CD14-positive monocyte (primary cell): Measurements from ENCODE around the gene TNFRSF14. TPM values are rescaled to one million over a fixed set of nuclear protein-coding genes. Genes with fewer than 3 reads are reported as not detected.

Experiments
- DNase-seq, 3 donors: peaks; one replicate each; pipeline ENCODE4 v3.0.0-alpha.2; 2011 to 2022
- H2AFZ ChIP-seq: 2 replicates; pipeline ENCODE4 v1.6.0; 2012; ENCODE audit warnings: mild to moderate bottlenecking, low read depth, low read length, inconsistent platforms; ENCODE audit not compliant: insufficient read depth, poor library complexity, severe bottlenecking
- H3K27ac ChIP-seq, 2 donors: 1 replicate in 1 of 2; 2 replicates in 1 of 2; pipeline ENCODE4 v1.5.1; 2012 to 2013; ENCODE audit warnings: low read length in 2 of 2, control low read depth in 1 of 2, inconsistent platforms in 1 of 2, low read depth in 1 of 2, mild to moderate bottlenecking in 1 of 2
- H3K27me3 ChIP-seq, 2 donors: one replicate each; pipeline versions ENCODE4 v1.6.0 to v1.6.1; 2011 to 2013; ENCODE audit warnings: low read length in 2 of 2; ENCODE audit not compliant: control insufficient read depth in 2 of 2, insufficient read depth in 2 of 2
- H3K36me3 ChIP-seq, 2 donors: replicated peaks in 1 of 2; 1 replicate in 1 of 2; 2 replicates in 1 of 2; pipeline versions ENCODE4 v1.5.1 to v1.6.1; 2012 to 2013; ENCODE audit warnings: low read length in 2 of 2, control low read depth in 1 of 2, inconsistent platforms in 1 of 2, mild to moderate bottlenecking in 1 of 2; ENCODE audit not compliant: insufficient read depth in 2 of 2, control insufficient read depth in 1 of 2
- H3K4me1 ChIP-seq, 2 donors: 1 replicate in 1 of 2; 2 replicates in 1 of 2; pipeline versions ENCODE4 v1.5.1 to v1.6.1; 2012 to 2013; ENCODE audit warnings: low read length in 2 of 2, control low read depth in 1 of 2, inconsistent platforms in 1 of 2, mild to moderate bottlenecking in 1 of 2, moderate library complexity in 1 of 2; ENCODE audit not compliant: insufficient read depth in 2 of 2, control insufficient read depth in 1 of 2
- H3K4me2 ChIP-seq: replicated peaks from 2 replicates; pipeline ENCODE3; 2012; ENCODE audit warnings: low read length, moderate library complexity, mild to moderate bottlenecking; ENCODE audit not compliant: poor library complexity, severe bottlenecking; ENCODE audit errors: extremely low read depth
- H3K4me3 ChIP-seq, 3 experiments: fragments of 200-600 bp in 1 of 3; sonication (generic) in 1 of 3; replicated peaks in 1 of 3; 1 replicate in 2 of 3; 2 replicates in 1 of 3; pipeline ENCODE4 v1.5.1; 2011 to 2013; ENCODE audit warnings: low read length in 3 of 3, mild to moderate bottlenecking in 3 of 3, control low read depth in 2 of 3, low read depth in 2 of 3, inconsistent platforms in 1 of 3, moderate library complexity in 1 of 3
- H3K79me2 ChIP-seq: 2 replicates; pipeline ENCODE4 v1.6.0; 2012; ENCODE audit warnings: mild to moderate bottlenecking, control low read depth, inconsistent platforms, low read length, moderate library complexity; ENCODE audit not compliant: insufficient read depth
- H3K9ac ChIP-seq: 2 replicates; pipeline ENCODE4 v1.6.0; 2017; ENCODE audit warnings: low read length, mild to moderate bottlenecking; ENCODE audit not compliant: insufficient read depth, poor library complexity, severe bottlenecking
- H3K9me3 ChIP-seq, 2 donors: replicated peaks in 1 of 2; 1 replicate in 1 of 2; 2 replicates in 1 of 2; pipeline versions ENCODE4 v1.5.1 to v1.6.1; 2012 to 2013; ENCODE audit warnings: low read length in 2 of 2, control low read depth in 1 of 2; ENCODE audit not compliant: control insufficient read depth in 1 of 2, insufficient read depth in 1 of 2
- H4K20me1 ChIP-seq: 2 replicates; pipeline ENCODE4 v1.6.0; 2012; ENCODE audit warnings: mild to moderate bottlenecking, low read length, control low read depth, moderate library complexity; ENCODE audit not compliant: insufficient read depth
- H3K27ac Mint-ChIP-seq, 7 donors: one replicate each; pipeline ENCODE4 v1.8.0; 2020; ENCODE audit warnings: mild to moderate bottlenecking in 7 of 7, mixed read lengths in 7 of 7, moderate library complexity in 6 of 7, inconsistent platforms in 2 of 7
- H3K27me3 Mint-ChIP-seq, 3 donors: one replicate each; pipeline ENCODE4 v1.8.0; 2021 to 2022; ENCODE audit warnings: low read depth in 3 of 3, mild to moderate bottlenecking in 3 of 3, mixed read lengths in 3 of 3, moderate library complexity in 3 of 3, inconsistent platforms in 1 of 3
- H3K36me3 Mint-ChIP-seq, 2 donors: one replicate each; pipeline ENCODE4 v1.8.0; 2020; ENCODE audit warnings: mixed read lengths in 2 of 2, inconsistent platforms in 1 of 2, mild to moderate bottlenecking in 1 of 2
- H3K4me1 Mint-ChIP-seq: one replicate; pipeline ENCODE4 v1.8.0; 2020; ENCODE audit warnings: mild to moderate bottlenecking, mixed read lengths
- H3K4me3 Mint-ChIP-seq, 2 donors: one replicate each; pipeline ENCODE4 v1.8.0; 2020; ENCODE audit warnings: mild to moderate bottlenecking in 2 of 2, mixed read lengths in 2 of 2, moderate library complexity in 1 of 2
- H3K9me3 Mint-ChIP-seq, 7 donors: one replicate each; pipeline ENCODE4 v1.8.0; 2020 to 2022; ENCODE audit warnings: mixed read lengths in 7 of 7, mild to moderate bottlenecking in 6 of 7, moderate library complexity in 6 of 7, inconsistent platforms in 2 of 7
- WGBS: methylation state at CpG from one replicate; pipeline ENCODE4 v1.1.5; 2013; ENCODE audit warnings: missing lambda C conversion rate; ENCODE audit not compliant: insufficient coverage; 5-methylcytosine and 5-hydroxymethylcytosine counted together
- intact Hi-C, 2 donors: fragments of 100-400 bp; cut with micrococcal nuclease; formaldehyde crosslinking; loops; one replicate each; pipeline versions ENCODE4 v1.15.0 to v1.15.1; 2023
- polyA plus RNA-seq, 3 donors: library from polyadenylated mRNA; depleted of rRNA in 1 of 3; unstranded in 2 of 3; stranded (reverse) in 1 of 3; fragments of 300-500 nt in 2 of 3; fragments of >200 nt in 1 of 3; fragmentation: Illumina TruSeq in 2 of 3; gene quantifications; 1 replicate in 2 of 3; 2 replicates in 1 of 3; pipeline ENCODE4 v1.2.3, GENCODE V29; 2012 to 2021
- TF ChIP-seq, protein P1 (sequence below): fragments of 200-600 bp; IDR thresholded peaks from one replicate; pipeline ENCODE4 v1.8.0; 2022; ENCODE audit warnings: antibody characterized with exemption, mild to moderate bottlenecking

Gene TNFRSF14
- polyA plus RNA-seq, 3 donors = 62.1 to 512 (median 64.4) TPM

GRCh38 chr1:2609319-2610035 lies 53.3 kb downstream of the TNFRSF14 start:
- H3K27me3 ChIP-seq = no peaks in the 10 kb centered on the region
- no peaks in the 10 kb centered on the region for H3K36me3 ChIP-seq
- 92% methylated on average over 34 of the region's 34 CpGs for WGBS
- H3K27ac ChIP-seq = no peak overlapping the region
- no peak overlapping the region for H3K9ac ChIP-seq
- H3K4me2 ChIP-seq = no peak overlapping the region
- no peak overlapping the region for H3K4me3 Mint-ChIP-seq
- no peak overlapping the region for H3K27ac Mint-ChIP-seq
- TF ChIP-seq, protein P1, sequence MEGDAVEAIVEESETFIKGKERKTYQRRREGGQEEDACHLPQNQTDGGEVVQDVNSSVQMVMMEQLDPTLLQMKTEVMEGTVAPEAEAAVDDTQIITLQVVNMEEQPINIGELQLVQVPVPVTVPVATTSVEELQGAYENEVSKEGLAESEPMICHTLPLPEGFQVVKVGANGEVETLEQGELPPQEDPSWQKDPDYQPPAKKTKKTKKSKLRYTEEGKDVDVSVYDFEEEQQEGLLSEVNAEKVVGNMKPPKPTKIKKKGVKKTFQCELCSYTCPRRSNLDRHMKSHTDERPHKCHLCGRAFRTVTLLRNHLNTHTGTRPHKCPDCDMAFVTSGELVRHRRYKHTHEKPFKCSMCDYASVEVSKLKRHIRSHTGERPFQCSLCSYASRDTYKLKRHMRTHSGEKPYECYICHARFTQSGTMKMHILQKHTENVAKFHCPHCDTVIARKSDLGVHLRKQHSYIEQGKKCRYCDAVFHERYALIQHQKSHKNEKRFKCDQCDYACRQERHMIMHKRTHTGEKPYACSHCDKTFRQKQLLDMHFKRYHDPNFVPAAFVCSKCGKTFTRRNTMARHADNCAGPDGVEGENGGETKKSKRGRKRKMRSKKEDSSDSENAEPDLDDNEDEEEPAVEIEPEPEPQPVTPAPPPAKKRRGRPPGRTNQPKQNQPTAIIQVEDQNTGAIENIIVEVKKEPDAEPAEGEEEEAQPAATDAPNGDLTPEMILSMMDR = no peak
- H3K9me3 ChIP-seq = peaks cover 5 to 8% of the 10 kb centered on the region in 2 donors
- no peak overlapping the region for H2AFZ ChIP-seq
- no peaks in the 10 kb centered on the region for H3K4me1 ChIP-seq
- no peak for DNase-seq
- peaks cover 6 to 16% (median 12%) of the 10 kb centered on the region in 7 donors for H3K9me3 Mint-ChIP-seq
- H3K79me2 ChIP-seq = no peaks in the 10 kb centered on the region
- H3K4me3 ChIP-seq = no peak overlapping the region
- H4K20me1 ChIP-seq = no peaks in the 10 kb centered on the region
- no peaks in the 10 kb centered on the region for H3K4me1 Mint-ChIP-seq
- peaks cover 5 to 14% (median 14%) of the 10 kb centered on the region in 3 donors for H3K27me3 Mint-ChIP-seq
- intact Hi-C loops = no loop called here
- no peaks in the 10 kb centered on the region for H3K36me3 Mint-ChIP-seq

- TF ChIP-seq, protein P1 = no peak
- Mint-ChIP-seq H3K36me3 (no peaks in the 10 kb centered on the region), H3K27me3 (peaks cover 5 to 17% (median 14%) of the 10 kb centered on the region in 3 donors), H3K9me3 (peaks cover 8 to 23% (median 13%) of the 10 kb centered on the region in 7 donors), H3K4me1 (no peaks in the 10 kb centered on the region), H3K27ac (peak overlapping the region in 1 of 7 donors; percentile 71), H3K4me3 (no peak overlapping the region)
- intact Hi-C loops = no loop called here
- 88% methylated on average over 16 of the region's 21 CpGs for WGBS
- H3K27ac ChIP-seq = no peak overlapping the region
- no peaks in the 10 kb centered on the region for H3K27me3 ChIP-seq
- H4K20me1 ChIP-seq = no peaks in the 10 kb centered on the region
- H3K36me3 ChIP-seq = no peaks in the 10 kb centered on the region
- DNase-seq = no peak
- no peak overlapping the region for H3K4me2 ChIP-seq
- peaks cover 7 to 8% of the 10 kb centered on the region in 2 donors for H3K9me3 ChIP-seq
- no peaks in the 10 kb centered on the region for H3K79me2 ChIP-seq
- H3K4me1 ChIP-seq = no peaks in the 10 kb centered on the region
- no peak overlapping the region for H3K4me3 ChIP-seq
- H2AFZ ChIP-seq = no peak overlapping the region
- no peak overlapping the region for H3K9ac ChIP-seq
Measured at GRCh38 chr1:2610036-2610959, 54.1 kb downstream of the TNFRSF14 start.
